NCI-H524 treated with DMSO at 0.1 percent for 48 hours (cell line): ENCODE results near the gene MUC6.

Experiments used
- DNase-seq: peaks from one replicate; lab custom pipeline; 2025; lab: John Stamatoyannopoulos, UW

MUC6 gene

DNA sequence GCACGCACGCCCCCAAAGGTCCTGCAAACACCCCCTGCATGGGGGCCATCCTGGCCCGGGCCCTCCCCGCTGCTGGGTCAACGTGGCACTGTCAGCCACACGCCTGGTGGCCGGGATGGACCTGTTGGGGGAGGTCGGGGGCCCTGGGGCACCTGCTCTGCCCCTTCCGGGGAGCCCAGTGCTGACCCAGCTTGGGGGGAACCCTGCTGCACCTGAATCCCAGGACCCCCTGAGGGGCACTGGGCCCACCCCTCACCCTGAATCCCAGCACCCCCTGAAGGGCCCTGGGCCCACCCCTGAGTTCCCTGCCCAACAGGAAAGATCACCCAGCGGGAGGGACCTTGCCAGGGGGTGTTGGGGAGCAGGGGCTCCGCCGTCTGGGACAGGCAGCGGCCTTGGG, 413 bp upstream of the MUC6 start:
- no peak for DNase-seq

DNA sequence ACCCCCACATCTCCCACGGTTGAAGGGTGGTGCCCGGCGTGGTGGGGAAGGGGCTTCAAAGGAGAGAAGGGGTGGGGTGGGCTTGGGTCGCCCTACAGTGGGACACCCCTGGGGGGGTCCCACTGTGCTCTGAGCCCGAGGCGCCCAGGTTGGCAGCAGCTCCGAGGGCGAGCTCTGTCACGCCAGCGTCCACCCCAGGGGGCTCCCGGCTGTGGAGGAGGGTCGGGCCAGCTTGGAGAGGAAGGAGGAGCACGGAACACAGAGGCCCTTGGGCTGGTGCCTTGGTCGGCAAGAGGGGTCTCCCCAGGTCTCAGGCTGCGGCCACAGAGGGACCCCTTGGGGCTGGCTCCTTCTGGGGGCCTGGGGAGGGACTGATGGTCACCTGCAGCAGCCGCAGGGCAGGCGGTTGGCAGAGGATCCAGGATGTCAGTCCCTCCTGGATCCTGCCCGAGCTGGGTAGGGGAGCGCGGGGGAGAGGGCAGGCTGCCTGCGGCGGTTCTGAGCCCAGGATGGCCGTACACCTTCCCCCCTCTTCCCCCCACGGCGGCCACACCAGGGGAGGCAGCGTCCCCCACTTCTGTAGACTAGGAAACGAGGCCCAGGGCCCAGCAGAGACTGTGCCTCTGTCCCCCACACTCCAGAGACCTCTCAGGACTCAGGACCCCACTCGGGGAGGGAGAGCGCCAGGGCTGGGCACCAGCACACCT, 788 bp downstream of the MUC6 start:
- no peak for DNase-seq

DNA sequence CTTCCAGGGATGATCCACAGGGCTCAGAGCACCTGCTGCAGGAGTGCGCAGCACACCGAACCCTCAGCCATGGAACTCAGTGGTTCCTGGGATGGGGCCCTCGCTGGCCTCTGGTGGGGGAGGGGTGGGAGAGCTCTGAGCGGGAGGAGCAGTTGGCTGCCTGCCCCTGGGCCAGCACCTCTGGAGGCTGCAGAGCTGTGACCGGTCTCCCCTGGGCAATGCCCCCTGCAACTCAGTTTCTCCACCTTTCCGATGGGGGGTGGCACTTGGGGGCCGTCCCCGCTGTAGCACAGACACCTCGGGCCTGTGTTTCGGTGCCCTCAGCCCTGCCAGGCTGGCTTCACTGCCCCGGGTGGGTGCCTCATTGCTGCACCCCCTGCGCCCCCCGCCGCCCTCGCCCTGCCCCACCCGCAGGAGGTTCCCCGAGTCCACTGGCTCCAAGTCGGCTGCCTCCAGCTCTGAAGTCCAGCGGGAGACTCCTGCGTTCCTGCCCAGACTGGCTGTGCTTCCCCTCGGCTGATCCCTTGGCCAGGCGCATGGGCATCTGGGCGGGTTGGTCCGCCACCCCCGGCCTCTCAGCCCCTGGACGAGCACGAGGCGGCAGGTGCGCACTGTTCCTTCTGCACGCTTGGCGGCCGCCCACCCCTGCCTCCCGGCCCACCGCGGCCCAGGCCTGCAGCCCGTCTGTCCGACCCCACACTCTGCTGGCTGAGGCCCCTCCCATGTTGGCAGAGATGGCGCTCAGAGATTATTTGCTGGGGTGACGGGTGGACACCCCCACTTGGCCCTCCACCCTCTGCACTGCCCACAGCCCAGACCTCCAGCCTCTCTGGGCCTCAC, 1.8 kb downstream of the MUC6 start:
- DNase-seq, result no peak

GRCh38 chr11:1034001-1034400, 2.5 kb downstream of the MUC6 start:
- no peak for DNase-seq

- no peak for DNase-seq
These were observed 3.3 kb downstream of the MUC6 start for GRCh38 chr11:1033016-1033798.

DNA sequence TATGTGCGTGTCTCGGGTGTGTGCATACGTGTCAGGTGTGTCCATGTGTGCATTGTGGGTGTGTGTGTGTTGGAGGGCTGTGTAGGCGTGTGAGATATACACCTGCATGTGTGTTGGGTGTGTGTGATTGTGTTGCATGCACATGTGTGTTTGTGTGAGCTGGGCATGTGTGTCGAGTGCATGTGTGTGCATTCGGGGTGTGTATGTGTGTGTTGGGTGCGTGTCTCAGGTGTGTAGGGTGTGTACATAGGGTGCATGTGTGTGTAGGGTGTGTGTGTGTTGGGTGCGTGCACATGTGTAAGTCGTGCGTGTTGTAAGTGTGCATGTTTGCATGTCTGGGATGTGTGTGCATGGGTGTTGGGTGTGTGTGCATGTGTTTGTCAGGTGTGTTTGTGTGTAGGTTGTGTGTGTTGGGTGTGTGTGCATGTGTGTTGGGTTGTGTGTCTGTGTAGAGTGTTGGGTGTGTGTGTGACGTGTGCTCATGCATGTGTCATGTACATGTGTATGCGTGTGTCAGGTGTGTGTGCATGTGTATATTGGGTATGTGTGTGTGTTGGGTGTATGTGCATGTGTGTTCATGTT, 4.1 kb downstream of the MUC6 start:
- DNase-seq, result no peak

DNA sequence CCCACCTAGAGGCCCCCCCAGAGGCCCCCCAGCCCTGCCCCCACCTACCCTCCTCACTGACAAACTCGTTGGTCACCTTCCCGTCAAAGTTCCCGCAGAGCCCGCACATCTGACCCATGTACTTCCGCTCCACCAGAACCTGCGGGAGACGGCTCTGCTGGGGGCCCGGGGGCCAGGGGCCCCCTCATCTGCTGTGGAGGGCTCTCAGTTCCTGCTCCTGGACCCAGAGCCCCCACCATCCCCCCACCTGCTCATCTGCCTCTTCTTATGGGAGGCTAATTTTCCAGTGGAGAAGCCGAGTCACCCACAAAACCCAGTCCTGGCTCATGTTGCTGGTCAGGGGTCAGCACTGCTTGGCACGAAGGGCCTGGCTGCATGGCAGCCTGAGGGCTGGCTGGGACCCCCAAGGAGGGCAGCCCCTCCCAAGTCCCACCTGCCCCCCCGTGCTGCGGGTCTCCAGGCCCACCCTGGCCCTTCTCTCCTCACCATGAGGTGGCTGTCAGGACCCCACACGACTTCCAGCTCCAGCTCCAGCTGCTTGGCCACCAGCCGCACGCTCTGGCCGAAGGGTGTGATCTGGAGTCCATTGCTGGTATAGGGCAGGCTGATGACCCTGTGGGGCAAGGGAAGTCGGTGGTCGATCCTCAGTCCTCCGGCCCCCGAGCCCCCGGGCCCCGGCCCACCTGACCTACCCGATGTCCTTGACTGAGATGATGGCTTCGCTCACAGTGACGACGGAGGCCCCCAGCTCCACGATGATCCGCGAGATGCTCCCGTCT, 5.2 kb downstream of the MUC6 start:
- no peak for DNase-seq

- DNase-seq, result no peak
These were observed 6.0 kb downstream of the MUC6 start for GRCh38 chr11:1030556-1030955.

GRCh38 chr11:1030086-1030485, 6.4 kb downstream of the MUC6 start:
- no peak for DNase-seq

- DNase-seq, result no peak
These were observed 6.9 kb downstream of the MUC6 start for GRCh38 chr11:1029654-1030053.

- DNase-seq, result no peak
These were observed 7.5 kb downstream of the MUC6 start for GRCh38 chr11:1029051-1029450.

- no peak for DNase-seq
These were observed 7.9 kb downstream of the MUC6 start for GRCh38 chr11:1028616-1029015.

GRCh38 chr11:1028291-1028540, 8.3 kb downstream of the MUC6 start:
- DNase-seq, result no peak

- no peak for DNase-seq
These were observed 8.8 kb downstream of the MUC6 start for GRCh38 chr11:1027483-1028290.

DNA sequence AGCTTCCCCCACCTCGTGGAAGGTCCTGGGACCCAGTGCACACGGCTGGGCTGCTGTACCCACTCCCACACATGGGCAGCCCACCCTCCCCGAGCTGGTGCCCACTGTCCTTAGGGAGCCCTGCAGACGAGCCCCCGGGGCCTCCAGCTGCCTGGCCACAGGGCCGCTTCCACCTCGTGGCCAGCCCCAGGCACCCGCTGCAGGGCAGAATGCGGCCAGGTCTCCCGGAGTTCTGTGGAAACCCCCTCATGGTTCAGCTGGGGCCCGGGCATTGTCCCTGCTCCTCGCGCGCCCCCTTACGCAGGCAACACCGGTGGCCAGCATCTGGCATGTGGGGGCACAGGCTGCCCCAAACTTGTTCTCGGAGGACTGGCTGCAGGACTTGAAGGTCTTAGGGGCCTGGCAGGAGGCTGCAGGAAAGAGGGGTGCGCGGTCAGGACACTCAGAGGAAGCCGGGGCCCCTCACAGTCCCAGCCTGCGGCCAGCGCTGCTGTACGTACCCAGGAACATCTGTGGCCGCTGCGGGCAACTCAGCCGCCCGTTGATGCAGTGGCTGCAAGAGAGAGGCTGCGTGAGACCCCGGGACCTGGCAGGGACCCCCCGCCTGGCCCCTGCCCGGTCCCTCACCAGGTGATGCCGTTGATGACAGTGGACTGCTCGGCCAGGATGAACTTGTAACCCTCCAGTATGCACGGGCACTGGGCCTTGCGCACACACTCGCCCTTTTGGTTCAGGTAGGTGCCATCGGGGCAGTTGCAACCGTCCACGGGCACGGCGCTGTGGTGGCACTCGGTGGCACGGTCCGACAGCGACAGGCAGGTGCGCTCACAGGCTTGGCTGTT, 9.7 kb downstream of the MUC6 start:
- DNase-seq, result no peak

- no peak for DNase-seq
These were observed 10.4 kb downstream of the MUC6 start for GRCh38 chr11:1026163-1026450.

GRCh38 chr11:1025410-1026162, 10.9 kb downstream of the MUC6 start:
- no peak for DNase-seq

- no peak for DNase-seq
These were observed 11.7 kb downstream of the MUC6 start for GRCh38 chr11:1024597-1025409.
